A549 treated with Hydrocortisone at 1 μM for 4 hours (cell line): ENCODE data around the gene THAP8. TPM values are rescaled to one million over a fixed set of nuclear protein-coding genes. Genes with fewer than 3 reads are reported as not detected.

ENCODE experiments used
- total RNA-seq: library from RNA; stranded (reverse); fragments of 200-300 nt; extraction: Qiagen RNA extraction; gene quantifications from 5 replicates; pipeline ENCODE4 v1.2.3, GENCODE V29; 2022

Gene THAP8, protein sequence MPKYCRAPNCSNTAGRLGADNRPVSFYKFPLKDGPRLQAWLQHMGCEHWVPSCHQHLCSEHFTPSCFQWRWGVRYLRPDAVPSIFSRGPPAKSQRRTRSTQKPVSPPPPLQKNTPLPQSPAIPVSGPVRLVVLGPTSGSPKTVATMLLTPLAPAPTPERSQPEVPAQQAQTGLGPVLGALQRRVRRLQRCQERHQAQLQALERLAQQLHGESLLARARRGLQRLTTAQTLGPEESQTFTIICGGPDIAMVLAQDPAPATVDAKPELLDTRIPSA
- 5.8 to 7.9 TPM (median 7.3 TPM) in 5 replicates for total RNA-seq

DNA sequence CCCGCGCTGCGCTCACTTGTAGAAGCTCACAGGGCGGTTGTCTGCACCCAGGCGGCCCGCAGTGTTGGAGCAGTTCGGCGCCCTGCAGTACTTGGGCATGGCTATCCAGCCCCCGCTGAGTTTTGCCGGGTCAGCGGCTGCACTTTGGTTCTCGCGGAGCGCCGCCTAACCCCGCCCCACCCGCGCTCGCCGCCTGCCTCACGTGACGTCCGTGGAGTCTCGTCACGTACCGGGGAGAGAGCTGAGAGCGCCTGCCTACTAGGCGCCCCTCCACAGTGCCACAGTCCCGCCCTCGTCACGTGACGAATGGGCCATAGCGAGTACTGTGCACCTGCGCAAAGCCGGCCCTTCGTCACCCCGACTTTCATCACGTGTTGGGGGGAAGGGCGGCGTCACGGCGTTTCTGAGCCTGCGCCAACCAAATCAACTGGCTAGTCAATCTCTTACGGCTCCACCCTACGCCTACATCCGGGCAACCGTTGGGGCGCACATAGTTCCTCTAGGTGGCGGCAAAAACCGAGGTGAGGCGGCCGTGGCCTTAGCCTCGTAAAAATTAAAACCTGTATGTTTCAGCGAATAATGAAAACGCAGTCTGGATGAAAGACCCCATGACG, at the start of gene THAP8:
Gene THAP8, minus strand, starts transcription at position 167 of the 614 bp plus-strand sequence. Its CDS starts 68 bp downstream, at position 99.

DNA sequence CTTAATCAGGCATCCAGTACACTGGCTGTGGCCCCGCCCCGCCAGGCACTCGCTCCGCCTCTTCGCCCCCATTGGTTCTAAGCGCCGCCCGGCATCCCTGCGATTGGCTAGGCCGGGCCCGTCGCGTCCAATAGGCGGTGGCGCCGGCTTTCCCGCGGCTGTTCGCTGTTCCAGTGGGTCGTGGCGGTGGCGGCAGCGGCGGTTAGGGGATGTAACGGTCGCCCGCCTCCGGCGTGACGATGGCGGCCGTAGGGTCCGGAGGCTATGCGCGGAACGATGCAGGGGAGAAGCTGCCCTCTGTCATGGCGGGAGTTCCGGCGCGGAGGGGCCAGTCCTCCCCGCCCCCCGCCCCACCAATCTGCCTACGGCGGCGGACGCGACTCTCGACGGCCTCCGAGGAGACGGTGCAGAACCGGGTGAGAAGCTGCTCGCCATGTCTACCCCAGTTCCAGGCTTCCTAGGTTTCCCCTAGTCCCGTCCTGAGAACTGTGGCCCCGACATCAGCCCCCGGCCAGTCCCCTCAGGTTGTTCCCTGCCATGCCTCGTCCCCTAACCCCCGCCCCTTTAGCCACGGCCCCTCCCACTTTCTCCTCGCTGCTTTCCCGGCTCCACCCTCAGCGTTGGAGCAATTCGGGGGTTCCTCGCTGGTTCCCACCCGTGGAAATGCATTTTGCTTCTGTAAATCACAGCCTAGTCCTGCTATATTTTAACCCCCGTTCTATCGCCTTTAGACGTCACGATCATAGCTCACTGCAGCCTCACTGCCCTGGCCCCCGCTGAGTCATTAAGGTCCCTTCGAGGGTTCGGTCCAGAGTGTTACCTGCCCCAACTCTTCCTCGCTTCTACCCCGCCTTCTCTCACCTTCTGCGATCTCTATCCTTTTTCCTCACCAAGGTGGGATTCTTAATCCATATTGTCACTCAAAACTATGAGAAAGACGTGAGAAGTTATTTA, 925 bp upstream of the THAP8 start, which contains the start of gene WDR62:
Gene WDR62, plus strand, starts transcription at position 165 of the 954 bp plus-strand sequence. Its CDS starts 75 bp downstream, at position 240.

DNA sequence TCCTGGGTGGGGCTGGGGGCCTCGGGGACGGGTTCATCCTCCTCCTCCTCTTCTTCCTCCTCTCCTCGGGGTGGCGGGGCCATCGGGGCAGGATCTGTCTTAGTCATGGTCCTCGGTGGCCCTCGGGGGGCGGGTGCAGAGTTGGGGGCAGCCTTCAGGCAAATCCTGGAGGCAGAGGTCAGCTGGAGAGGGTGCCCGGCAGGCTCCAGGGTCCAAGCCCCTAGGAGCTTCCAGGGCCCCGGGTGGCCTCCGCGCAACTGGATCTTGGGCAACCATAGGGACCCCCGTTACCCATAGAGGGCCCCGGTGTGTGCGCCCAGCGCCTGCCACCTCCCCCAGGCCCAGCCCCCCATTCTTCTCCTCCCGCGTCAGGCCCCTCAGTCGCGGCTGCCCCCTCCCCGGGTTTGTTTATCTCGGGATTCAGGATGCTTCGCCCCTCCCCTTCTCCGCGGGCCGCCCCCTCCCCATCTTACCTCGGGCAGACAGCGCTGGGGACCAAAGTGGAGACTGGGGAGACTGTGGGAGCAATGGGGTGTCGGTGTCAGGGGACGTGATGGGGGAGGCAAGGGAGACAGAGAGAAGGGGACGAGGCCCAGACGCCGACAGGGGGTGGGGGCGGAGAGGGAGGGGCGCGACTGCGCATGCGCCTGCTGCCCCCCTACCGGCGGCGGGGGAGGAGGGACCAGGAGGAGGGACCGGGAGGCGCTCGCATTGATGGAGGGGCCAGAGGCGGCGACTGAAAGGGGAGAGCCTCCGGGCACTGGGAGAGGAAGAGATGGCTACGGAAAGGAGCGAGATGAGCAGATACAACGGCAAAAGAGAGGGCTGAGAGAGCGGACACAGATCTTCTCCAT, 21.6 kb downstream of the THAP8 start, which contains the start of gene CLIP3:
Gene CLIP3, minus strand, starts transcription at position 623 of the 854 bp plus-strand sequence. Its CDS starts 516 bp downstream, at position 107.

DNA sequence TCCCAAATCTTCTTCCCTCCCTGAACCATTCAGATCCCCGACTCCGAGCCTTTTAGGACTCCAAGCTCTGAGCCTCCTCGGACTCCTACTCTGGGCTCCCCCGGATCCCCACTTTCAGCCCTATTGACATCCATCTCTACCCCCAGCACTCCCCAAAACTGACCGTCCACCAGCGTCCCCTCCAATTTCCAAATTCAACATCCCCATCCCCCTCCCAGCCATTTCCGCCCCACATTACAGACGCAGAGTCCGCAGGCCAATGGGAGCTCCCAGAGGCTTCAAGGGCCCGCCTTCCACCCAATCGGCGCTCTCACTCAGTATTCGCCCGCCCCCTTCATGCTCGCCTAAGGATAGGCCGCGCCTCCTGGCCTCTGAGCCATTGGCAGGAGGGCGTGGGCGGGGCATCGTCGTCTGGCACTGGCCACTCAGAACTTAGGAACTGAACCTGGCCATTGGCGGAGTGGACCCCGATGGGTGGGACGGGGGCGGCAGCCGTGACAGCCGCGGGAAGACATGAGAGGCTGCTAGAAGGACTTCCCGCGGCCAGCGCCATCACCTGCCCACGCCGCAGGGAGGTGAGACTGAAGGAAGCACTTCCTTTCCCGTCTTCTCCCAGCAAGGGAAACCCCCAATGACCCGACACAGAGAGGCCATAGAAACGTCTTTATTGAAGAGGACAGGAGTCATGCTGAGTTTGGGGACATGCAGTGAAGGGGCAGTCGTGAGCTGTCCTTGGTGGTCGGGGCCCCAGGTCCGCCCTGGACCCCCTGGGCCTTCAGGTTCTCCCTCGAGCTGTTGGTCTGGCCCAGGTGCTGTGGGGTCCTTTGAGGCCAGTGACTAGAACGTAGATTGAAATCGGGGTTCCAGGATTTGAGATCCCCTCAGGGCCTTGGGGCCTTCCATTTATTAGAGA, 39.8 kb downstream of the THAP8 start, which contains the start of gene ALKBH6:
Gene ALKBH6, minus strand, starts transcription at position 202 of the 913 bp plus-strand sequence. CDS start 816 bp downstream, outside the sequence.

DNA sequence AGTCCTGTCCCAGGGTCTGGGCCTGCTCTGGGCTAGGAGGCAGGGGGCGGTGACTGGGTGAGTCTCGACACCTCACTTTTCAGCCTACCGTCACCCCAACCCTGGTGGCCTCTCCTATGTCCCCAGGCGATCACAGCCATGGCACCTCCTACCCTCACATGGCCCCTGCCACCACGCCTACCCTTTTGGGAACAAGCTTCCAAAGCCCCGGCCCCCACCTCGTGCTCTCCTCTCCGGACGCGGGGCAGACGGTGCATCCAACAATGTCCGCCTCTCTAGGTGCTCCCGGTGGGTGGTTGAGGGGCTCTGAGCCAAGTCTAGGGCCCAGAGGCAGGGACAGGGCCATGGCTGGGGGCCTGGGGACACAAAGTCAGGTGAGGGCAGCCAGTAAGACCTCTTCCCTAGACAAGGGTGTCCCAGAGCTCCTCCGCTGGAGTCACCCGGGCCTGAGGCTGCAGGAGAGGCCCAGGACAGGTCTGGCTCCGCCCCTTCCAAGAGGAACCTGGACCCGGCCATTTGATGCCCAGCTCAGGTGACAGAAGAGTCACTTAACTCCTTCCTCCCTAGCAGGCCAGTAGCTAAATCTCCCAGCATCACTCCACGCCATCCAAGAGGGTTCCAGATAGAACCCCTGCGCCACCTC, 45.6 kb downstream of the THAP8 start, which contains the start of gene SYNE4:
Gene SYNE4, minus strand, starts transcription at position 478 of the 643 bp plus-strand sequence. Its CDS starts 132 bp downstream, at position 346.

DNA sequence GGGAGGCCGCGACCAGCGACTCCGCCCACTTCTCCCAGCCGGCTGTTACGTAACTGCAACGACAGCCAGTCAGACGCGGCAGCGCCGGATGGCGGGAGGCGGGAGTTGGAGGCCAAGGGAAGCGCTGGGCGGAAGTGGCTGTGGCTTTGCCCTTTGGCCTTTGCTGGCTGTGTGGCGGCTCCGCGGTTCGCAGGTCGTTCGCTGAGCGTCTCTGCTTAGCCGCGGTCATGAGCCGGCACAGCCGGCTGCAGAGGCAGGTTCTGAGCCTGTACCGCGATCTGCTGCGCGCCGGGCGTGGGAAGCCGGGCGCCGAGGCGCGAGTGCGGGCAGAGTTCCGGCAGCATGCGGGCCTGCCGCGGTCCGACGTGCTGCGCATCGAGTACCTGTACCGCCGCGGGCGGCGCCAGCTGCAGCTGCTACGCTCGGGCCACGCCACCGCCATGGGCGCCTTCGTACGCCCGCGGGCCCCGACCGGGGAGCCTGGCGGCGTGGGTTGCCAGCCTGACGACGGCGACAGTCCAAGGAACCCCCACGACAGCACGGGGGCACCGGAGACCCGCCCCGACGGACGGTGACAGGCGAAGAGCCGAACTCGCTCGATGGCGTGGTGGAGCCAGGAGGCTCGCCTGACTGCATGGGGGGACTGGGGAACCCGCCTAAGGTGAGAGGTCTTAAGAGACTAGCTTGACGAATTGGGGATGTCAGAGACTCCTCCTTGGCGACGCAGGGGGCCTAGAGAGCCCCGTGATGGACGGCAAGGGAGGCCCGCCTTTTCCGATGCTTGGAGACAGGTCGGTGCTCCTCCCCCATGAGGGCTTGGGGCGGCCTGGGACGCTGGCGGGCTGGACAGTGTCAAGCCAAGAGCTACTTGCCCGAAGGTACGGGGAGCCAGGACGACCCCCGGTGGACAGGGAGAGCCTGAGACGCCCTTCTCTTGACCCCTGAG, 58.8 kb downstream of the THAP8 start, which contains the start of gene SDHAF1:
Gene SDHAF1, plus strand, starts transcription at position 141 of the 946 bp plus-strand sequence. Its CDS starts 87 bp downstream, at position 228.

Other genes starting within 250 kb of the THAP8 start
- gene PRODH2, start 241.4 kb downstream of the THAP8 start, total RNA-seq: 0.15 to 0.36 TPM (median 0.25 TPM) in 5 replicates
- gene NPHS1, start 201.8 kb downstream of the THAP8 start, total RNA-seq: 0.35 to 0.68 TPM (median 0.59 TPM) in 5 replicates
- 0.43 to 0.63 TPM (median 0.50 TPM) in 5 replicates for gene KIRREL2, start 197.4 kb downstream of the THAP8 start, total RNA-seq
- 68.9 to 98.3 TPM (median 90.2 TPM) in 5 replicates for gene APLP1, start 185.7 kb downstream of the THAP8 start, total RNA-seq
- 5.2 to 6.5 TPM (median 6.3 TPM) in 5 replicates for gene NFKBID, start 153.7 kb downstream of the THAP8 start, total RNA-seq
- gene HCST, start 151.8 kb downstream of the THAP8 start, total RNA-seq: 0.29 to 0.79 TPM (median 0.46 TPM) in 4 of 5 replicates, not detected in the other
- gene TYROBP, start 146.0 kb downstream of the THAP8 start, total RNA-seq: not detected in 5 replicates
- 15.7 to 24.4 TPM (median 20.9 TPM) in 5 replicates for gene LRFN3, start 117.9 kb downstream of the THAP8 start, total RNA-seq
- gene SDHAF1, start 59.1 kb downstream of the THAP8 start, total RNA-seq: 28.9 to 48.5 TPM (median 46.4 TPM) in 5 replicates
- gene SYNE4, start 45.5 kb downstream of the THAP8 start, total RNA-seq: 0.18 to 0.29 TPM (median 0.22 TPM) in 5 replicates
- gene ALKBH6, start 40.1 kb downstream of the THAP8 start, total RNA-seq: 21.7 to 25.8 TPM (median 23.8 TPM) in 5 replicates
- gene CLIP3, start 21.4 kb downstream of the THAP8 start, total RNA-seq: 0.74 to 1.5 TPM (median 0.92 TPM) in 5 replicates
- gene WDR62, start 612 bp upstream of the THAP8 start, total RNA-seq: 23.1 to 26.0 TPM (median 25.2 TPM) in 5 replicates
- gene OVOL3, start 56.9 kb upstream of the THAP8 start, total RNA-seq: 0.17 to 0.60 TPM (median 0.36 TPM) in 4 of 5 replicates, not detected in the other
- 201 to 261 TPM (median 248 TPM) in 5 replicates for gene POLR2I, start 60.6 kb upstream of the THAP8 start, total RNA-seq
- 406 to 569 TPM (median 542 TPM) in 5 replicates for gene TBCB, start 61.2 kb upstream of the THAP8 start, total RNA-seq
- 1,534 to 2,199 TPM (median 2,140 TPM) in 5 replicates for gene CAPNS1, start 85.8 kb upstream of the THAP8 start, total RNA-seq
- not detected in 5 replicates for gene COX7A1, start 98.2 kb upstream of the THAP8 start, total RNA-seq
- gene ZNF565, start 160.4 kb upstream of the THAP8 start, total RNA-seq: 3.7 to 5.1 TPM (median 4.2 TPM) in 5 replicates
- gene ZNF146, start 160.8 kb upstream of the THAP8 start, total RNA-seq: 109 to 198 TPM (median 114 TPM) in 5 replicates